Measurements from ENCODE around the gene LIG3.

LIG3 gene

DNA sequence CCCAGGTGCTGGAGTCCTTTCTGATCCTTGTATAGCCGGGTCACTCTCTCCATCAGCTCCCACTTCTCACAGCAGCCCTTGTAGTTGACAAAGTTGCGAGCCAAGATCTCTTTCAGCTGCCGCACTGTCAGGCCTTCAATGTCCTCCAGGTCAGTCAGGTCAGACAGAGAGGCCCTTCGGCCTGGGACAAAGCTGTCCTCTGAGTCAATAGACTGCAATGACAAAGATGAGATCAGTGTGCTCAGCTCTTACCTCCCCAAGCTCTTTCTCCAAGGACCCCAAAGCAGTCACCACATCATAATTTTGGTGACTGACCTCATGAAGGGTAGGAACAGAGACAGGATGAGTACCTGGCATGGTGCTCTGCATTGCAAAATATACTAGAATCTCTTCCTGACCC, 36.1 kb downstream of the LIG3 start:
- DNase-seq, result no peak
- Histone ChIP-seq H3K4me3 (ENCODE audit: low read depth, low read length) (no peak overlapping the region), H3K9me3 (ENCODE audit: severe bottlenecking) (no peaks in the 10 kb centered on the region), H3K27ac (no peak overlapping the region), H3K36me3 (no peaks in the 10 kb centered on the region; the same call in 1 of the 2 replicates), H3K27me3 (ENCODE audit: insufficient read depth, low read depth, severe bottlenecking) (no peaks in the 10 kb centered on the region)
- TF ChIP-seq, protein P1, sequence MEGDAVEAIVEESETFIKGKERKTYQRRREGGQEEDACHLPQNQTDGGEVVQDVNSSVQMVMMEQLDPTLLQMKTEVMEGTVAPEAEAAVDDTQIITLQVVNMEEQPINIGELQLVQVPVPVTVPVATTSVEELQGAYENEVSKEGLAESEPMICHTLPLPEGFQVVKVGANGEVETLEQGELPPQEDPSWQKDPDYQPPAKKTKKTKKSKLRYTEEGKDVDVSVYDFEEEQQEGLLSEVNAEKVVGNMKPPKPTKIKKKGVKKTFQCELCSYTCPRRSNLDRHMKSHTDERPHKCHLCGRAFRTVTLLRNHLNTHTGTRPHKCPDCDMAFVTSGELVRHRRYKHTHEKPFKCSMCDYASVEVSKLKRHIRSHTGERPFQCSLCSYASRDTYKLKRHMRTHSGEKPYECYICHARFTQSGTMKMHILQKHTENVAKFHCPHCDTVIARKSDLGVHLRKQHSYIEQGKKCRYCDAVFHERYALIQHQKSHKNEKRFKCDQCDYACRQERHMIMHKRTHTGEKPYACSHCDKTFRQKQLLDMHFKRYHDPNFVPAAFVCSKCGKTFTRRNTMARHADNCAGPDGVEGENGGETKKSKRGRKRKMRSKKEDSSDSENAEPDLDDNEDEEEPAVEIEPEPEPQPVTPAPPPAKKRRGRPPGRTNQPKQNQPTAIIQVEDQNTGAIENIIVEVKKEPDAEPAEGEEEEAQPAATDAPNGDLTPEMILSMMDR (IDR thresholded peaks at IDR 0.05; ENCODE audit: low read depth, low read length), result no peak

DNA sequence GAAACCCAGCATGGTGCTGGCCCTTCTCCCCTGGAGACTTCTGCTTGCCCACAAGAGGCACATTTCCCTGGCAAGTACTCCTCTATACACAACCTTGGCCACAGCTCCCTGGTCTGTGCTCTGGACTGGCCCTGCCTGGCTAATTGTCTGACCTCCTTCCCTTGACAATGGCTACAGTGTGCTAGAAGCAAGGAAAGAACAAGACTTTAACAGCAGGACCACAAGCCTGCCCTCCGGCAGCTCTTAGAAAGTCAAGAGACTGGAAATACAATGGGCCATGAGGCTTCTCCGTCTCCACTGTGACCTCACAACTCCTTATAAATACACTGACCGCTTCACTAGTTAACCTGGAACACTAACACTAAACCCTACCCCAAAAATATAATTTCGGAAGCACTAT, 36.7 kb downstream of the LIG3 start:
- no peak for DNase-seq
- Histone ChIP-seq H3K27ac (no peak overlapping the region), H3K9me3 (ENCODE audit: severe bottlenecking) (no peaks in the 10 kb centered on the region), H3K4me3 (ENCODE audit: low read depth, low read length) (no peak overlapping the region), H3K27me3 (ENCODE audit: insufficient read depth, low read depth, severe bottlenecking) (no peaks in the 10 kb centered on the region), H3K36me3 (no peaks in the 10 kb centered on the region; the same call in 1 of the 2 replicates)
- TF ChIP-seq, protein P1 (IDR thresholded peaks at IDR 0.05; ENCODE audit: low read depth, low read length), result no peak

DNA sequence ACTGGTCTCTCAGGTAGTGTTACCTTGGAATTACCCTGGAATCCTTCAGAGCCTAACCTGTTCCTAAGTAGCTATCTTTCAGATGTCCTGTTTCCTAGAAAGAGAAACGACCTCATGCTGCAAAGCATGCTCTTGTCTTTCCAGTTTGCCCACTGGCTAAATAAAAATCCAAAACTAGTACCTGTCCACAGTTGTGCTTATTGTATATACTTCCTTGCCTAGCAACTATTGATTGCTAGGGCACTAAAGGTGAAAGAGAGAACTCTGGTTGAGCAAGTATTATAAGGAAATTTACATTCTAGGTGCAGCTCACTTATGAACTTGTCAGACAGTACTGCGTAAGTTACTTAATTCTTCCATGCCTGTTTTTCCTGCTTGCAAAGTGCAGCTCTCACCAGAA, 38.5 kb downstream of the LIG3 start:
- TF ChIP-seq, protein P1 (IDR thresholded peaks at IDR 0.05; ENCODE audit: low read depth, low read length), result no peak
- Histone ChIP-seq H3K27me3 (ENCODE audit: insufficient read depth, low read depth, severe bottlenecking) (no peaks in the 10 kb centered on the region), H3K36me3 (no peaks in the 10 kb centered on the region; the same call in 1 of the 2 replicates), H3K27ac (no peak overlapping the region), H3K4me3 (ENCODE audit: low read depth, low read length) (no peak overlapping the region), H3K9me3 (ENCODE audit: severe bottlenecking) (no peaks in the 10 kb centered on the region)
- DNase-seq, result no peak

DNA sequence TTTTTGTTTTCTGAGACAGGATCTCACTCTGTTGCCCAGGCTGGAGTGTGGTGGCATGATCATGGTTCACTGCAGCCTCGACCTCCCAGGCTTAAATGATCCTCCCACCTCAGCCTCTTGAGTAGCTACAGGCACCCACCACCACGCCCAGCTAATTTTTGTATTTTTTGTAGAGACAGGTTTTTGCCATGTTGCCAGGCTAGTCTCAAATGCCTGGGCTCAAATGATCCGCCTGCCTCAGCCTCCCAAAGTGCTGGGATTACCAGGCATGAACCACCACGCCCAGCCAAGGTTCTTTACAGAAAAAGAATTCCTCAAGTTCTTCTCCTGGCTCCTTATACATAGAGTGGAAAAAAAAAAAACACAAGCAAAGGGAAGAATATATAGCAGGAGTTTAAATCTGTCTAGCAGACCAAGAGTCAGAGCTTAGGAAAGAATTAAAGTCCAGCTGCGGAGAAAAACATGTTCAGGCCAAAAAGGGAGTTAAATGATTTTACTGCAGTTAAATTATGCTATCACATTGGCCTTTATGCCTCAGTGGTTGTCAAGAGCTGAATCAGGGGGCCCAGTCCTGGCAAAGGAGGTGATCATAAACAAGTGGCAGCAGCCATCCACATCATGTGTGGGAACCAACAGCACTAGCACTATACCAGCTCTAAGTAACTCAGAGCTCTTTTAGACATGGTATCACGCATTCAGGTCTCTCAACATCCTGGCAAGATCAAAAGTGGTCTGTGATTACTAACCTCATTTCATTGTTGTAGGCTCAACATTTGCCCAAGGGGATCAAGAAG, 39.3 kb downstream of the LIG3 start:
- no peak for DNase-seq
- H3K9me3 ChIP-seq (ENCODE audit: severe bottlenecking), result no peaks in the 10 kb centered on the region
- H3K27ac ChIP-seq, result no peak overlapping the region
- H3K4me3 ChIP-seq (ENCODE audit: low read depth, low read length), result no peak overlapping the region
- no peaks in the 10 kb centered on the region for H3K27me3 ChIP-seq (ENCODE audit: insufficient read depth, low read depth, severe bottlenecking)
- no peaks in the 10 kb centered on the region; the same call in 1 of the 2 replicates for H3K36me3 ChIP-seq
- TF ChIP-seq, protein P1 (IDR thresholded peaks at IDR 0.05; ENCODE audit: low read depth, low read length), result no peak

DNA sequence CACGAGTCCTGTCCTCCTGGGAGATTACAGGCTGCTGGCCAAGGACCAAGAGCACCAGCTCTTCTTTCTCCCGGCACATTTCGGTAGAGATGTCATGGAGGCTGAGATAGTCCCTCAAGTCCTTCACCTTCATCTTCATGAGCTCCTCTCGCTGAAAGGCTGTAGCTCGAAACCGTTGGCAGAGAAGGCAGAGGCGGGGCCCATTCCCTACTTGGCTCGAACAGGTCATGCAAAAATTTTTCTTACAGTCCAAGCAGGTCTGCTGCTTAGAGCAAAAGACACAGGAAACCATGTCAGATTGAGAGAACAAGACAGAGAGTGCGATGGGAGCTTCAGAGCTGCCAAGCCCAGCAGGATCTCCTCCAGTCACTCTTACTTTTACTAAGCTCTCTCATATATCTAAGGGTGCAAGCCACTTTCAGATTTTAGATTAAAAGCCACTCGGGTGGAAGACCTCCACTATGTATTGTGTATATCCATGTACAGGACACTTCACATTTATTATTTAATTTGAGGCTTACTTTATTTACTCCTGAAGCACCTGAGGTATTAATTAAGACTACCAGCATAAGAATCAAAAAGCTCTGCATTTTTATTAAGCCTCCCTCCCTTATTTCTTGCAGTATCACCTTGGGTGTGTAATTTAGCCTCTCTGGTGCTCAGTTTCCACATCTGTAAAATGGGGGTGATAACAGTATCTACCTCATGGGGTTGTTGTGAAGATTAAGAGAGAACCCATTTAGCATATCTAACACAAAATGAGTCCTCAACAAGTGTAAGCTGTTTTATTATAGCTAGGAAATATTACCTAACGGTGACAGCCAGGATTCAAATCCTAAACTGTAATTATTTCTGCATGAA, 41.4 kb downstream of the LIG3 start:
- H3K27ac ChIP-seq, result no peak overlapping the region
- no peak for DNase-seq
- H3K9me3 ChIP-seq (ENCODE audit: severe bottlenecking), result no peaks in the 10 kb centered on the region
- no peaks in the 10 kb centered on the region for H3K36me3 ChIP-seq
- no peak overlapping the region for H3K4me3 ChIP-seq (ENCODE audit: low read depth, low read length)
- TF ChIP-seq, protein P1 (IDR thresholded peaks at IDR 0.05; ENCODE audit: low read depth, low read length), result no peak
- H3K27me3 ChIP-seq (ENCODE audit: insufficient read depth, low read depth, severe bottlenecking), result no peaks in the 10 kb centered on the region

Measured in WERI-Rb-1 (cell line).